ENCODE measurements around the gene DYNLL1.
"Not testable (repeated sequence)": the region's sequence is repeated elsewhere in the genome, so short reads cannot be mapped to it uniquely, and the experiment has no call there.

Gene DYNLL1

GRCh38 chr12:120475643-120476042, 20.3 kb upstream of the DYNLL1 start:
- no peak for DNase-seq

- DNase-seq = no peak
Measured at GRCh38 chr12:120479458-120479857, 16.5 kb upstream of the DYNLL1 start.

- DNase-seq = no peak
Measured at GRCh38 chr12:120480211-120480610, 15.7 kb upstream of the DYNLL1 start.

GRCh38 chr12:120481022-120481767, 14.7 kb upstream of the DYNLL1 start:
- no peak for DNase-seq

DNA sequence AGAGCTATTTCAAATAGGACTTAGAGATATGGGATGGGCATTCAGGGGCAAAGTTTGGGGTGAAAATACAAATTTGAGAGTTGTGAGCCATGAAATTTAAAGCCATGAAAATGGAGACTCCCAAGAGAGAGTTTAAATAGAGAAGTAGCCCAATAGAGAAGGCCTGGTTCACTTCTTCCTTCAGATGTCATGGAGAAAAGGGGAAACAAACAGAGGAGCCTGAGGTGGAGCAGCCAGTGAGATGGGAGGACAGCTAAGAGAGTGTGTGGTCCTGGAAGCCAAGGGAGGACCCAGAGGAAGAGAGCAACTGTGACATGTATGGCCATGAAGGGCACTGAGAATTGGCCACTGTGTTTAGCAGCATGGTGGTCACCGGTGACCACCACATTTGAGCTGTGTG, 12.3 kb upstream of the DYNLL1 start:
- DNase-seq = no peak

DNA sequence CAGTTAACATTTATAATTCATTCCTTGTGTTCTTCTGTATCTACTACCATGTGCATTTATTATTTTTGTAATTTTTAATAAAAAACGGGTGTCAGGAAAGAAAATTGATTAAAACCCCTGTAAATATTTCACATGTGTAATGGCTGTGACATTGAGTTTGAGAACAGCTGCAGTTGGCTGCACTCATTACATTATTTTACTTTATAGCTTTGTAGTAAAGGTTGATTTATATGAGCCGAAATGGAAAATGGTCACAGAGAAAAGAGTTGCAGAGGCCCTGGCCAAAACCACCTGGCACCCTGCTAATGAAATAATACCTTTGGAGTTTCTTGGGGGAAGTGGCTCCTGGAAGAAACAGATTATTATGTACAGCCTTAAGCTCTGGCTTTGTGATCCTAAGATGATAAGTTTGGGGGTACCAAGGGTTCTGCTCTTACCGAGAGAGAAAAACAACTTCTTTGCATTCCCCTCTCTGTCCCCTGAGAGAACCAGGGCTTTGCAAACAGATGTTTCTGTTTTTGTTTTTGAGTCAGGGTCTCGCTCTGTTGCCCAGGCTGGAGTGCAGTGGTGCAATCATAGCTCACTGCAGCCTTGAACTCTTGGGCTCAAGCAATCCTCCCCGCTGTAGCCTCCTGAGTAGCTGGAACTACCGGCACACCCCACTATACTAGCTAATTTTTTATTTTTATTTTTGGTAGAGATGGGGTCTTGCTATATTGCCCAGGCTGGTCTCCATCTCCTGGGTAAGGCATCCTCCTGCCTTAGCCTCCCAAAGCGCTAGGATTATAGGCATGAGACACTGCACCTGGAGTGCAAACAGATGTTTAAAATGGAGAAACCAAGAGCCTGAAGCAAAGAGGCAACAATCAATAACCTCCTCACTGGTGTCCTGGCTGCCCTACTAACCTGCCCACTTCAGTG, 9.7 kb upstream of the DYNLL1 start:
- DNase-seq = no peak

- not testable (repeated sequence) for DNase-seq
Measured at GRCh38 chr12:120487552-120487951, 8.4 kb upstream of the DYNLL1 start.

DNA sequence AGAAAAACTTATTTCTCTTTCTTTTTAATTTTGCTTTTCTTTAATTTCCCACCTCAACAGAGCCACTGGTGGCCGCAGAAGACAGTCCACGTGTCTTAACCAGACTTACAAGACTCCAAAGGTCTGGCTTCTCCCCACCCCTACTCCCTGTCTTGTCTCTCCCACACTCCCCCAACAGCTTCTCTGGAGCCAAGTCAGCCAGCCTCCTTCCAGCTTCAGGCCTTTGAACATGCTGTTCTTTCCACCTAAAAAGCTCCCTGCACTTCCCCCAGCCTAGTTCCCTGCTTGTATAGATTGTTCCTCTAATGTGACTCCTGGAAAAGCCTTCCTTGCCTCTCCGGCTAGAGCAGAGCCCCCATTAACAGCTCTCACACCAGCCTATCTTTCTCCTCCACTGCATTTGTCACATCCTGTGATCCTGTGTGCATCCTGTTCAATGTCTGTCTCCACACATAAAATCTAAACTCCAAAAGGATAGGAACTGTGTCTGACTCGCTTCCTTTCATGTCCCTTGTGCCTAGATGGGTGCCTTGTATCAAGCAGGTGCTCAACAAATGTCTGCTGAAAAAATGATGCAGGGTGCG, 7.8 kb upstream of the DYNLL1 start:
- no peak for DNase-seq

GRCh38 chr12:120489018-120489417, 6.9 kb upstream of the DYNLL1 start:
- no peak for DNase-seq

- DNase-seq = no peak
Measured at GRCh38 chr12:120490325-120490724, 5.6 kb upstream of the DYNLL1 start.

DNA sequence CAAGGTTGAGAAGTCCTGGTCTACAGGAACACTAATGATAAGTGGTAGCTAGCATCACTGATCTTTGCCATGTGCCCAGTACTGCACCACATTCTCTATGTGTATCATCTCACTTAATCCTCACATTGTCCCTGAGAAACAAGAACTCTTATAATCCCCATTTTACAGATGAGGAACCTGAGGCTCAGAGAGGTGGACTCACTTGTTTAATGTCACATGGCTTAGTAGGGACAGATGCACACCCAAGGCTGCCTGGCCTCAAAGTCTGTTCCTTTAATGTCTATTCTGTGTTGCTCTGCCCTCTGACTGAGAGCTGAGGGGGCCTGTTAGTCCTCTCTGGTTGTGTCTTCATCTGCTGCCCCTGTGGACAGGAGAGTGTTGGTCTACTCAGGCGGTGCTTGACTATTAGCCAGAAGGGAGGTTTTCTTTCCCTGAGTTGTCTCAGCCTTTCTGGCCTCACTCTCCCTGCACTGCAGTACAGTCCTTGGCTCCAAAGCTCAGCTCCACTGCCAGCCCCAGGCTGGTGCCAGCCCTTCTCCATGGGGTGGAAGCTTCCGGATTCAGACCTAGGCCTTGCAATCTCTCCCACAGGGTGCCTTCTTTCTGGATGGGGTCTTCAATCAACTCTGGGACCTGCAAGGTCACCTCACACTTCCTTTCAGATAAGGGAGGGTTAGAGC, 4.9 kb upstream of the DYNLL1 start:
- no peak for DNase-seq

DNA sequence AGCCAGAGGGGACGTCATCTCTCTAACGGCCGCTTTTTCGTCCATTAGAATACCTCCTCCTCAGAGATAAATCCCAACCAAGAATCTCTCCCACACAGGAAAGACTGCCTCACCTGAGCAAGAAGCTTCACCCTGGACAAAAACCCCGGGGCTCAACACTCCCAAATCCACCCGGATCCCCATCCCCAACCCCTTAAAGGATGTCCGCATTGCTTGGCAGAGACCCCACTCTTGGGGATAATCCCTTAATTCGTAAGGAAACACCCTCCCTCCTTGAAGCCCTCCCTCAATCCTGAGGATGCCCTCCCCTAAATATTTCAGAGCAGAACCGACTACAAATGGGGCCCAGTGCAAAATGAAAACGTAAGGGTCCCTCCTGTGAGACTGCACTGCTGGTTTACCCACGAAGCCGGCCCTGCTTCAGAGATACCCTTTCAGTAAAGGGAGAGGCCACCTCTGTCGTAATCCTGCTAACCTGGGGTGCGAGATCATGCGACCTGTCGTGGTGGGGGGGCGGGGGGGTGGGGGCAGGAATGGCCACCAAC, 655 bp upstream of the DYNLL1 start:
- no peak for DNase-seq

DNA sequence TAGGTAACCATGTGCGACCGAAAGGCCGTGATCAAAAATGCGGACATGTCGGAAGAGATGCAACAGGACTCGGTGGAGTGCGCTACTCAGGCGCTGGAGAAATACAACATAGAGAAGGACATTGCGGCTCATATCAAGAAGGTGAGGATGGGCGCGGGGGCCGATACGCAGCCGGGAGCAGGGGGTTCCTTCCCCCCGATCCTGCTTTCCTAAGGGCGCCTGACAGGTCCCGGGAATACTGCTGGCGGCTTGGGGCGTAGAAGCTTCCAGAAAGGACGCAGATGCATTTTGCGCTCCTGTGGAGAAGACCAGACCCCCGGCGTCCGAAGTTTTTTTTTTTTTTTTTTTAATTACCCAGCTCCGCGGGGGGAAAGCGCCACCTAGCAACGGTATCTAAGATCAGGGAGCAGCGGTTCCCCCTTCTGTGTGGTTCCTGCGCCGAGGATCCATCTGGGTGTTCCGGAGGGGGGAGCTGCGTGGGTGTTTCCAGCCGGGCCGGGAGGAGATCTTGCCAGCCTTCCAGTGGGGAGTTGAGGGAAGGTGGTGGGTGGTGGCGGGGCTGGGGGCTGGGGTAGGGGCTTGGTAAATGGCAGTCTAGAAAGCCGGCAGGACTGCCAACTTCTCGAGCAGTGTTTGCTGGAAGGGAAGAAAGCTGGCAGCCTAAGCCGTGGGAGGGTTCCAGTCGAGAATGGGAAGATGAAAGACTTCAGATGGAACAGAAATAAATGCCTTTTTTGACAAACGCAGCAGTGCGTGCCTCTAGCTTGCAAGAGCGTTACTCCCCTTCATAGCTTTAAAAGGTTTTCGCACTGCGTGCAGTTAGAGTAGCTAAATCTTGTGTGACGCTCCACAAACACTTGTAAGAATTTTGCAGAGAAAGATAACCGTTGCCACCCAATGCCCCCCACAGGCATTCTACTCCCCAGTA, 764 bp downstream of the DYNLL1 start:
- DNase-seq = peak; percentile 42

DNA sequence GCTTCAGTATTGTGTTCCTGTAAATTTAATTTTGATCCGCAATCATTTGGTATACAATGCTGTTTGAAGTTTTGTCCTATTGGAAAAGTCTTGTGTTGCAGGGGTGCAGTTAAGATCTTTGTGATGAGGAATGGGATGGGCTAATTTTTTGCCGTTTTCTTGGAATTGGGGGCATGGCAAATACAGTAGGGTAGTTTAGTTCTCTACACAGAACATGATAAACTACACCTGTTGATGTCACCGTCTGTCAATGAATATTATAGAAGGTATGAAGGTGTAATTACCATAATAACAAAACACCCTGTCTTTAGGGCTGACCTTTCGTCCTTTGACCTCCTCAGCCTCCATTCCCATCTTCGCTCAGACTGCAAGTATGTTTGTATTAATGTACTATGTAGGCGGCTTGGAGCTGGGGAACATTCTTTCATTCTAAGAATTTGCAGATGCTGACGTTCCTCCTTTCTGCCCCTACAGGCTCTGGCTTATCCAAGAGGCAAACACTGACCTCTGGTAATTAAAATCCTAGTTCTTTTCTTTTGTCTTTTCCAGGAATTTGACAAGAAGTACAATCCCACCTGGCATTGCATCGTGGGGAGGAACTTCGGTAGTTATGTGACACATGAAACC, 1.7 kb downstream of the DYNLL1 start:
- DNase-seq = no peak

- no peak for DNase-seq
Measured at GRCh38 chr12:120498870-120499515, 3.1 kb downstream of the DYNLL1 start.

DNA sequence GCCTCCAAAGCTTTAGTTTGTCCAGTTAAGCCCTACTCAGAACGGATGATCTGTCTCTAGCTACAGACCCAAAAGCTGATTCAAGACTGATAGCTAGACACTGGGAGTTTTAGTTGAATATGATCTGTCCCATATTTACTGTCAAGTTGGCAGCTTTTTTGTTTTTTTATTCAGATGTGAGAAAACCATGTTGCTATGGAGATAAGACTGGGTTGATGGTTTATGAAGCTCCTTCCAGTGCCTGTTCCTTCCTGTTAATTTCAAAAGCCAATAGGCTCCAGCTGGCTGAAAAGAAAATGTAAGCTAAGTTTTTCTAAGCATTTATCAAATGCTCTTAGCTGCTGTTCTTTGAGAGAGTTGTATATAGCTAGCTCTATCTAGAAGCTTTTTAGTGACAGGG, 4.7 kb downstream of the DYNLL1 start:
- no peak for DNase-seq

- no peak for DNase-seq
Measured at GRCh38 chr12:120504587-120504986, 8.7 kb downstream of the DYNLL1 start.

DNA sequence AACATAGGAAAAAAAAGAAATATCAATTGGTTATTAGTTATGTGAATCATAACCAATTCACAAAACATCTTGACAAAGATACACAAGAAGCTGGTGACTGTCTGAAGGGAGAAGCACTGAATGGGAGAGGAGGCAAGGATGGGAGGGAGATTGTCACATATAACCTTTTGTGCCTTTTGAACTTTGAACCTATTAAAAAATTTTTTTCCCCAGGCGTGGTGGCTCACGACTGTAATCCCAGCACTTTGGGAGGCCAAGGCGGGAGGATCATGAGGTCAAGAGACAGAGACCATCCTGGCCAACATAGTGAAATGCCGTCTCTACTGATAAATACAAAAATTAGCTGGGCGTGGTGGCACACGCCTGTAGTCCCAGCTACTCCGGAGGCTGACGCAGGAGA, 12.6 kb downstream of the DYNLL1 start:
- DNase-seq = no peak

DNA sequence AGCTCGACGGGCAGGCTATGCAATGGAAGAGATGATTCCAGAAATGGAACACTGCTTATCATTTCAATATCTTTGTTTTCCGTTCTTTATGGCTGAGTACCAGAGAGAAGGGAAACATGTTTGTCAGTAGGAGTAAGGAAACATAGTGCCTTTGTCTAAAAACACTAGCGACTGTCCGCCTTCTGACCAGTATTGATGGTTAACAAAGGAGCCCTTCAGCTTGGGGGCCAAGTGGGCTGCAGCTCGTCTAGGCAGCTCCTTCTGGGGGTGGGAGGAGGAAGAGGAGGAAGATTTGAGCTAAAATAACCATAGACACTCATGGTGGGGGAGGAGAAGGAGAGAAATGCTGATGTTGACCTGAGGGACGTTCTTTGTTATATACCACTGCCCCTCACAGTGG, 18.1 kb downstream of the DYNLL1 start:
- no peak for DNase-seq

DNA sequence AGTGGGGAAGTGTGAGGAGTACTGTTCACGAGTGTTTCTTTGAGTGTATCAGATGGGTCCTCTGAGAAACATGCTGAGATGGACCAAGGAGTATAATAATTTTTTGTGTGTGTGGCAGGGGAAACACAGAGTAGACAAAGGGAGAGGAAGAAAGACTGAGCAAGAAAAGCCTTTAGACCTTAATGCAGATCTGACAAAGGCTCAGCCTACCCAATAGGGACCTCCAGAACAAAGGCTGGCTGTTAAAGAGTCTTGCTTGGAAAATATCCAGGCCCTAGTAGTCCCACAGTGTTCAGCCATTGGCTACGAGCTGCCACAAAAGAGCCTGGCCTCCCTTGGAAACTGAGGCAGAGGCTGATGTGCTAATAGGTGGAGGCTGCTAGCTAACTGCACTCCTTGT, 19.6 kb downstream of the DYNLL1 start:
- DNase-seq = no peak

GRCh38 chr12:120519324-120519723, 23.4 kb downstream of the DYNLL1 start:
- DNase-seq = not testable (repeated sequence)

Data from stimulated activated CD4-positive, alpha-beta T cell treated with anti-CD3 and anti-CD28 coated beads, Interleukin-12 subunit alpha, Interleukin-12 subunit beta, amount 100 ng/mL, for 4 hours (primary cell).